HEK293 (cell line): ENCODE data around the gene B9D1.

ENCODE experiments used
- PRDM1 ChIP-seq: fragments of 450-650 bp; formaldehyde crosslinking; IDR thresholded peaks from 2 replicates; pipeline ENCODE4; 2016; ENCODE audit warnings: missing biosample characterization, missing genetic modification characterization
- REPIN1 ChIP-seq: fragments of 450-650 bp; formaldehyde crosslinking; IDR thresholded peaks from 2 replicates; pipeline ENCODE4 v1.5.1; 2017; ENCODE audit warnings: missing biosample characterization, missing genetic modification characterization, low read depth
- SP2 ChIP-seq: fragments of 450-650 bp; formaldehyde crosslinking; IDR thresholded peaks from 2 replicates; pipeline ENCODE4 v1.5.1; 2016; ENCODE audit warnings: missing biosample characterization, missing genetic modification characterization
- ZFP41 ChIP-seq: fragments of 450-650 bp; formaldehyde crosslinking; IDR thresholded peaks from 2 replicates; pipeline ENCODE4 v1.5.1; 2016; ENCODE audit warnings: missing biosample characterization, missing genetic modification characterization, borderline replicate concordance
- ZNF561 ChIP-seq: fragments of 450-650 bp; IDR thresholded peaks from 2 replicates; pipeline ENCODE4 v1.5.1; 2018; ENCODE audit warnings: missing biosample characterization, missing genetic modification characterization, borderline replicate concordance
- ZNF629 ChIP-seq: fragments of 450-650 bp; formaldehyde crosslinking; IDR thresholded peaks from 2 replicates; pipeline ENCODE4 v1.5.1; 2017; ENCODE audit warnings: missing biosample characterization, missing genetic modification characterization
- TF ChIP-seq, protein P1 (sequence below): fragments of 450-650 bp; formaldehyde crosslinking; IDR thresholded peaks from 2 replicates; pipeline ENCODE4 v1.5.1; 2016; ENCODE audit warnings: missing biosample characterization, missing genetic modification characterization
- TF ChIP-seq, protein P2 (sequence below): fragments of 450-650 bp; formaldehyde crosslinking; IDR thresholded peaks from 2 replicates; pipeline ENCODE4 v1.5.1; 2016; ENCODE audit warnings: missing biosample characterization, missing genetic modification characterization
- TF ChIP-seq, protein P3 (sequence below): IDR thresholded peaks from 2 replicates; pipeline ENCODE4 v1.6.1; 2011; ENCODE audit warnings: mild to moderate bottlenecking, low read depth, low read length, borderline replicate concordance
- TF ChIP-seq, protein P4 (sequence below): fragments of 450-650 bp; formaldehyde crosslinking; IDR thresholded peaks from 2 replicates; pipeline ENCODE4 v1.5.1; 2016; ENCODE audit warnings: missing biosample characterization, missing genetic modification characterization

DNA sequence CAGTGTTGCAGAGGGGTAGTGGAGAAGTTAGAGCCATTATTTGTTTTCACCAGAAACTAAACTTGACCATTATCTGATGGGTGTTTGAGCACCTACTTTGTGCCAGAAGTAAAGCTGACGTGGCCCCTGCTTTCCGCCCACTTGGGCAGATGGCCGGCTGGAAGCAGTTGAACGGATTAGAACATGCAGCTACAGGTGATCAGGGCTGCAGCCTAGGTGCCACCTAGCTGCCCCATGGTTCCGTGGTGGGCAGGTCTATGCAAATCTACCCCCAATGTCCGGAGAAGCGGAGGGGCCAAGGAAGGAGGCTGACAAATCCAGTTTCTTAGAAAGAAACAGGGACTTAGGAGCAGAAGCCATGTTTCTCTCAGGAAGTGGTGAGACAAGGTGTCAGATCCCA, 62.7 kb downstream of the B9D1 start:
- TF ChIP-seq ZFP41 (tag by site-specific recombination) (no peak), ZNF629 (tag by site-specific recombination) (no peak), SP2 (tag by site-specific recombination) (no peak), PRDM1 (tag by site-specific recombination) (no peak), ZNF561 (tag by site-specific recombination) (no peak), REPIN1 (no peak)
- TF ChIP-seq, protein P1, sequence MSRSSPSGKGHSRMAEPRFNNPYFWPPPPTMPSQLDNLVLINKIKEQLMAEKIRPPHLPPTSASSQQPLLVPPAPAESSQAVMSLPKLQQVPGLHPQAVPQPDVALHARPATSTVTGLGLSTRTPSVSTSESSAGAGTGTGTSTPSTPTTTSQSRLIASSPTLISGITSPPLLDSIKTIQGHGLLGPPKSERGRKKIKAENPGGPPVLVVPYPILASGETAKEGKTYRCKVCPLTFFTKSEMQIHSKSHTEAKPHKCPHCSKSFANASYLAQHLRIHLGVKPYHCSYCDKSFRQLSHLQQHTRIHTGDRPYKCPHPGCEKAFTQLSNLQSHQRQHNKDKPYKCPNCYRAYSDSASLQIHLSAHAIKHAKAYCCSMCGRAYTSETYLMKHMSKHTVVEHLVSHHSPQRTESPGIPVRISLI (tag by site-specific recombination): no peak
- TF ChIP-seq, protein P2, sequence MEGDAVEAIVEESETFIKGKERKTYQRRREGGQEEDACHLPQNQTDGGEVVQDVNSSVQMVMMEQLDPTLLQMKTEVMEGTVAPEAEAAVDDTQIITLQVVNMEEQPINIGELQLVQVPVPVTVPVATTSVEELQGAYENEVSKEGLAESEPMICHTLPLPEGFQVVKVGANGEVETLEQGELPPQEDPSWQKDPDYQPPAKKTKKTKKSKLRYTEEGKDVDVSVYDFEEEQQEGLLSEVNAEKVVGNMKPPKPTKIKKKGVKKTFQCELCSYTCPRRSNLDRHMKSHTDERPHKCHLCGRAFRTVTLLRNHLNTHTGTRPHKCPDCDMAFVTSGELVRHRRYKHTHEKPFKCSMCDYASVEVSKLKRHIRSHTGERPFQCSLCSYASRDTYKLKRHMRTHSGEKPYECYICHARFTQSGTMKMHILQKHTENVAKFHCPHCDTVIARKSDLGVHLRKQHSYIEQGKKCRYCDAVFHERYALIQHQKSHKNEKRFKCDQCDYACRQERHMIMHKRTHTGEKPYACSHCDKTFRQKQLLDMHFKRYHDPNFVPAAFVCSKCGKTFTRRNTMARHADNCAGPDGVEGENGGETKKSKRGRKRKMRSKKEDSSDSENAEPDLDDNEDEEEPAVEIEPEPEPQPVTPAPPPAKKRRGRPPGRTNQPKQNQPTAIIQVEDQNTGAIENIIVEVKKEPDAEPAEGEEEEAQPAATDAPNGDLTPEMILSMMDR: no peak
- TF ChIP-seq, protein P3, sequence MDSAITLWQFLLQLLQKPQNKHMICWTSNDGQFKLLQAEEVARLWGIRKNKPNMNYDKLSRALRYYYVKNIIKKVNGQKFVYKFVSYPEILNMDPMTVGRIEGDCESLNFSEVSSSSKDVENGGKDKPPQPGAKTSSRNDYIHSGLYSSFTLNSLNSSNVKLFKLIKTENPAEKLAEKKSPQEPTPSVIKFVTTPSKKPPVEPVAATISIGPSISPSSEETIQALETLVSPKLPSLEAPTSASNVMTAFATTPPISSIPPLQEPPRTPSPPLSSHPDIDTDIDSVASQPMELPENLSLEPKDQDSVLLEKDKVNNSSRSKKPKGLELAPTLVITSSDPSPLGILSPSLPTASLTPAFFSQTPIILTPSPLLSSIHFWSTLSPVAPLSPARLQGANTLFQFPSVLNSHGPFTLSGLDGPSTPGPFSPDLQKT: no peak
- TF ChIP-seq, protein P4, sequence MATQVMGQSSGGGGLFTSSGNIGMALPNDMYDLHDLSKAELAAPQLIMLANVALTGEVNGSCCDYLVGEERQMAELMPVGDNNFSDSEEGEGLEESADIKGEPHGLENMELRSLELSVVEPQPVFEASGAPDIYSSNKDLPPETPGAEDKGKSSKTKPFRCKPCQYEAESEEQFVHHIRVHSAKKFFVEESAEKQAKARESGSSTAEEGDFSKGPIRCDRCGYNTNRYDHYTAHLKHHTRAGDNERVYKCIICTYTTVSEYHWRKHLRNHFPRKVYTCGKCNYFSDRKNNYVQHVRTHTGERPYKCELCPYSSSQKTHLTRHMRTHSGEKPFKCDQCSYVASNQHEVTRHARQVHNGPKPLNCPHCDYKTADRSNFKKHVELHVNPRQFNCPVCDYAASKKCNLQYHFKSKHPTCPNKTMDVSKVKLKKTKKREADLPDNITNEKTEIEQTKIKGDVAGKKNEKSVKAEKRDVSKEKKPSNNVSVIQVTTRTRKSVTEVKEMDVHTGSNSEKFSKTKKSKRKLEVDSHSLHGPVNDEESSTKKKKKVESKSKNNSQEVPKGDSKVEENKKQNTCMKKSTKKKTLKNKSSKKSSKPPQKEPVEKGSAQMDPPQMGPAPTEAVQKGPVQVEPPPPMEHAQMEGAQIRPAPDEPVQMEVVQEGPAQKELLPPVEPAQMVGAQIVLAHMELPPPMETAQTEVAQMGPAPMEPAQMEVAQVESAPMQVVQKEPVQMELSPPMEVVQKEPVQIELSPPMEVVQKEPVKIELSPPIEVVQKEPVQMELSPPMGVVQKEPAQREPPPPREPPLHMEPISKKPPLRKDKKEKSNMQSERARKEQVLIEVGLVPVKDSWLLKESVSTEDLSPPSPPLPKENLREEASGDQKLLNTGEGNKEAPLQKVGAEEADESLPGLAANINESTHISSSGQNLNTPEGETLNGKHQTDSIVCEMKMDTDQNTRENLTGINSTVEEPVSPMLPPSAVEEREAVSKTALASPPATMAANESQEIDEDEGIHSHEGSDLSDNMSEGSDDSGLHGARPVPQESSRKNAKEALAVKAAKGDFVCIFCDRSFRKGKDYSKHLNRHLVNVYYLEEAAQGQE: no peak
